ENCODE measurements around the gene ASCL5.

DNA sequence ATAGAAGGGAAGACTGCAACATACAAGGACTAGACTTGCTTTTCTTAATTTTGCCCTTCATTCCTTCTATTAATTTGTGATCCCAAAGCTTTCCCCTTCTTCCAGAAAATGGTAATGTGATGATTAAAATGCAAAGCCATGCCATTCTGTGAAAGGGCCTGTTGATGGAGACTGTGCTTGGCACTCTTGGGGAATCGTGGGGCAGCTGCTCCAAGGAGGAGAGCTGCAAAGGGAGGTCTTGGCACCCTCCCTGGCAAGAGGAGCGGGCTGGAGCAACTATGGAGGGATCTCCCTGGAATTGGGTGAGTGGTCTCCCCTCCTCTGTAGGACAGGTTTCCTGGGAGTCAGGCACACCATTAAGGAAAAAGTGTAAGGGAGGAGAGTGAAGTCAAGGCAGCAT lies 31.4 kb downstream of the ASCL5 start:
- TF ChIP-seq EZH2 (IDR thresholded peaks at IDR 0.05) (no peak), POLR2AphosphoS5 (IDR thresholded peaks at IDR 0.05; ENCODE audit: borderline replicate concordance, low read depth, low read length) (no peak)
